HL-60 (cell line): ENCODE measurements around the gene WFIKKN2.

Experiments
- DNase-seq, 2 experiments: peaks; one replicate each; pipeline ENCODE4 v3.0.0-alpha.2; 2010 to 2020; ENCODE audit warnings: low read depth in 1 of 2, low spot score in 1 of 2
- H3K27ac ChIP-seq: fragments of 250-450 bp; sonication (Bioruptor Pico); replicated peaks from 2 replicates; pipeline ENCODE4 v1.5.1; 2020; ENCODE audit warnings: mild to moderate bottlenecking, moderate library complexity
- H3K27me3 ChIP-seq: fragments of 250-450 bp; sonication (Bioruptor Pico); 2 replicates; pipeline ENCODE4 v1.5.1; 2021; ENCODE audit warnings: mild to moderate bottlenecking, moderate library complexity; ENCODE audit not compliant: insufficient read depth, poor library complexity, severe bottlenecking
- H3K4me3 ChIP-seq: replicated peaks from 2 replicates; pipeline ENCODE4 v1.5.1; 2011; ENCODE audit warnings: mild to moderate bottlenecking, control low read depth, low read length; ENCODE audit not compliant: insufficient read depth
- CTCF ChIP-seq: IDR thresholded peaks from one replicate; pipeline ENCODE4 v1.5.1; 2011; ENCODE audit warnings: low read length, control low read depth, inconsistent platforms; ENCODE audit not compliant: insufficient read depth
- GABPA ChIP-seq: IDR thresholded peaks from 2 replicates; pipeline ENCODE4 v1.6.1; 2012; ENCODE audit warnings: low read depth
- POLR2AphosphoS5 ChIP-seq: IDR thresholded peaks from 2 replicates; pipeline ENCODE4 v1.6.1; 2012; ENCODE audit warnings: low read depth
- REST ChIP-seq: IDR thresholded peaks from 2 replicates; pipeline ENCODE4 v1.6.1; 2012; ENCODE audit warnings: low read depth; ENCODE audit not compliant: insufficient replicate concordance
- SPI1 ChIP-seq: IDR thresholded peaks from 2 replicates; pipeline ENCODE4 v1.6.1; 2012; ENCODE audit warnings: low read depth, mild to moderate bottlenecking, borderline replicate concordance

Gene WFIKKN2

GRCh38 chr17:50816771-50817751 is 18.3 kb upstream of the WFIKKN2 start:
- Histone ChIP-seq H3K27me3 (no peaks in the 10 kb centered on the region), H3K4me3 (no peak overlapping the region), H3K27ac (no peak overlapping the region)
- DNase-seq: no peak
- TF ChIP-seq CTCF: peak; percentile 77
- TF ChIP-seq SPI1: no peak

GRCh38 chr17:50817838-50818237 is 17.5 kb upstream of the WFIKKN2 start:
- no peak overlapping the region for H3K27ac ChIP-seq
- no peak overlapping the region for H3K4me3 ChIP-seq
- no peaks in the 10 kb centered on the region for H3K27me3 ChIP-seq
- TF ChIP-seq SPI1: no peak
- no peak for DNase-seq

GRCh38 chr17:50818261-50818660 is 17.1 kb upstream of the WFIKKN2 start:
- DNase-seq: no peak

More at GRCh38 chr17:50818261-50818660, 17.1 kb upstream of the WFIKKN2 start:
- no peaks in the 10 kb centered on the region for H3K27me3 ChIP-seq
- no peak overlapping the region for H3K4me3 ChIP-seq
- no peak overlapping the region for H3K27ac ChIP-seq
- TF ChIP-seq REST: no peak
- no peak for TF ChIP-seq POLR2AphosphoS5
- no peak for TF ChIP-seq SPI1
- no peak for TF ChIP-seq GABPA
- no peak for TF ChIP-seq CTCF
